ENCODE measurements around the gene NT5DC3.

DNA sequence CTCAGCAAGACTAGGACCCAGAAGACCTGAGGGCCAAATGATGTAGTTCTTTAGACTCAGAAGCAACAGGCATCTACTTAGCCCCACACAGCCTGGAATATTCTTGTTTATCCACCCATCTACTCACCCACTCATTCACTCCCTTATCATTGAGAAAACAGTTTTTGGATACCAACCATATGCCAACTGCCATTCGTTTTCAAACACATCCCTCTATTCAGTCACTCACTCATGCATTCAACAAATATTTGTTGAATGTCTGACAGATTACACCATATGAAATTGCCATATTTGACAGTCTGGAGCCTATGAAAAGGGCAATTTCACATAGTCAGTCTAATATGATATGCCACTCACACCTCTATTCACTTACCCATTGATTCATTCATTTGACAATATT, 103.2 kb downstream of the NT5DC3 start:
- TF ChIP-seq, protein P1, sequence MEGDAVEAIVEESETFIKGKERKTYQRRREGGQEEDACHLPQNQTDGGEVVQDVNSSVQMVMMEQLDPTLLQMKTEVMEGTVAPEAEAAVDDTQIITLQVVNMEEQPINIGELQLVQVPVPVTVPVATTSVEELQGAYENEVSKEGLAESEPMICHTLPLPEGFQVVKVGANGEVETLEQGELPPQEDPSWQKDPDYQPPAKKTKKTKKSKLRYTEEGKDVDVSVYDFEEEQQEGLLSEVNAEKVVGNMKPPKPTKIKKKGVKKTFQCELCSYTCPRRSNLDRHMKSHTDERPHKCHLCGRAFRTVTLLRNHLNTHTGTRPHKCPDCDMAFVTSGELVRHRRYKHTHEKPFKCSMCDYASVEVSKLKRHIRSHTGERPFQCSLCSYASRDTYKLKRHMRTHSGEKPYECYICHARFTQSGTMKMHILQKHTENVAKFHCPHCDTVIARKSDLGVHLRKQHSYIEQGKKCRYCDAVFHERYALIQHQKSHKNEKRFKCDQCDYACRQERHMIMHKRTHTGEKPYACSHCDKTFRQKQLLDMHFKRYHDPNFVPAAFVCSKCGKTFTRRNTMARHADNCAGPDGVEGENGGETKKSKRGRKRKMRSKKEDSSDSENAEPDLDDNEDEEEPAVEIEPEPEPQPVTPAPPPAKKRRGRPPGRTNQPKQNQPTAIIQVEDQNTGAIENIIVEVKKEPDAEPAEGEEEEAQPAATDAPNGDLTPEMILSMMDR (IDR thresholded peaks at IDR 0.05): no peak
- no peak for TF ChIP-seq POLR2AphosphoS5 (IDR thresholded peaks at IDR 0.05)
